GM19438 (cell line): ENCODE data around the gene AXIN1.
"Not testable (repeated sequence)": the region's sequence is repeated elsewhere in the genome, so short reads cannot be mapped to it uniquely, and the experiment has no call there.

Source experiments
- ATAC-seq: cut with Tn5 transposase; IDR thresholded peaks from one replicate; pipeline ENCODE4 v1.9.1; 2021; ENCODE audit warnings: low read depth; ENCODE audit not compliant: unreplicated experiment

The AXIN1 gene

DNA sequence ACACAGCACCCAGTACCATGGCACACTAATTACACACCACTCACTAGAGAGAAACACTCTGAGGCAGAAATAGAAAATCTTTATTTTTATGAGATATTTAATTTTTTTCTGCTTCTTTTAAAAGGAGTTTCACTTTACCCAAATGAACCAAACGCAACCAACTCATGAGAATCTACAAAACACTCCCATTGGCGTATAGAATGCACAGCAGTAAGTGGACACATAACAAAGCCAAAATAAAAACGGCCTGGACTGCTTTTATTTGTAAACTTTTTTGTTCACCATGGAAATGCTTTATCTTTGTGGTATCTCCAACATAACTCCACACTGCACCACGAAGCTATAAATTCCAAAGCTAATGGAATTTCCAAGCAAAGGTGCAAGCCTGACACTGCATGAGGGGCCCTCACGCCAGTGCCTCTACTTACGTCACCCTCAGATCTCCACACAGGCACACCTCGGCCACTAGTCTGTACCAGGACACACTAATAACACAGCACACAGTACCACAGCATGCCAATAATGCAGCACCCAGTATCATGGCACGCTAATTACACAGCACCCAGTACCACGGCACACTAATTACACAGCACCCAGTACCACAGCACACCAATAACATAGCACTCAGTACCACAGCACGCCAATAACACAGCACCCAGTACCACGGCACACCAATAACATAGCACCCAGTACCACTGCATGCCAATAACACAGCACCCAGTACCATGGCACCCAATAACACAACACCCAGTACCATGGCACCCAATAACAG is 17.5 kb downstream of the AXIN1 start:
- ATAC-seq, result not testable (repeated sequence)

DNA sequence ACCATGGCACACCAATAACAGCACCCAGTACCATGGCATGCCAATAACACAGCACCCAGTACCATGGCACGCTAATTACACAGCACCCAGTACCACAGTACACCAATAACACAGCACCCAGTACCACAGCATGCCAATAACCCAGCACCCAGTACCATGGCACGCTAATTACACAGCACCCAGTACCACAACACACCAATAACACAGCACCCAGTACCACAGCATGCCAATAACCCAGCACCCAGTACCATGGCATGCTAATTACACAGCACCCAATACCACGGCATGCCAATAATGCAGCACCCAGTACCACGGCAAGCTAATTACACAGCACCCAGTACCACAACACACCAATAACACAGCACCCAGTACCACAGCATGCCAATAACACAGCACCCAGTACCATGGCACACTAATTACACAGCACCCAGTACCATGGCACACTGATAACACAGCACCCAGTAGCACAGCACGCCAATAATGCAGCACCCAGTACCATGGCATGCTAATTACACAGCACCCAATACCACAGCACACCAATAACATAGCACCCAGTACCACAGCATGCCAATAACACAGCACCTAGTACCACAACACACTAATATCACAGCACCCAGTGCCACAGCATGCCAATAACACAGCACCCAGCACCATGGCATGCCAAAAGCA is 18.2 kb downstream of the AXIN1 start:
- not testable (repeated sequence) for ATAC-seq

DNA sequence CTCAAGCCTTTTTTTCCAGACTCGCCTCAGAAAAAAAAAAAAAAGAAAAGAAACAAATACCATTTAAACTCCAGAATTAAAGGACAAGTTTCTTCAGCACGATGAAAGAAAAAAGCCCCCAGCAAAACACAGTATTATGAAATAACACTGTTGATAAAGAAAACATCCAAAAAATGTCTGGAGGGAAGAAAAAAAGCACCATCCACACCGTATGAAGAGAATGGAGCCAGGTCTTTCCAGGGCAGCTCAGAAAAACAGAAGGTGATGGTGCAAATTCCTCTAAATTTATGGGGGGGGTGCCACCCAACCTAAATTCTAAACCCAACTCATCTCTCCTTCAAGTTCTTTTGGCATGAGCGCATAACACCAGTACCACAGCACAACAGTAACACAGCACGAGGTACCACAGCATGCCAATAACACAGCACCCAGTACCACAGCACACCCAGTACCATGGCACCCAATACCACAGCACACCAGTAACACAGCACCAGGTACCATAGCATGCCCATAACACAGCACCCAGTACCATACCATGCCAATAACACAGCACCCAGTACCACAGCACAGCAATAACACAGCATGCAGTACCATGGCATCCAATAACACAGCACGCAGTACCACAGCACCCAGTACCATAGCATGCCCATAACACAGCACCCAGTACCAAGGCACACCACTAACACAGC is 19.0 kb downstream of the AXIN1 start:
- no peak for ATAC-seq

DNA sequence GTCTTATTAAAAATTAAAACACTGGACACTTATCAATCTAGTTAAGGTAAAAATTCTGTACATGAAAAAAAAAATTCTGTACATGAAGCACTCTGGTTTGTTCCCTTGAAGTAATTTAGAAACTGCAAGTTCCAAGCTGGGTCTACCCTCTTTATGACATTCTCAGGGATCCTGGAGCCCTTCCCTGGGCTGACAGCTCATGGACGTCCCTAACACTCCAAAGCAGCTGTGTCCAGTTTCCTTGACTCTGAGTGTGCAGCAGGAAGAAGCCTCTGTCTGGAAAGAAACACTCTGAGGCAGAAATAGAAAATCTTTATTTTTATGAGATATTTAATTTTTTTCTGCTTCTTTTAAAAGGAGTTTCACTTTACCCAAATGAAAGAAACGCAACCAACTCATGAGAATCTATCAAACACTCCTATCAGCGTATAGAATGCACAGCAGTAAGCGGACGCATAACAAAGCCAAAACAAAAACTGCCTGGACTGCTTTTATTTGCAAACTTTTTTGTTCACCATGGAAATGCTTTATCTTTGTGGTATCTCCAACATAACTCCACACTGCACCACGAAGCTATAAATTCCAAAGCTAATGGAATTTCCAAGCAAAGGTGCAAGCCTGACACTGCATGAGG is 21.2 kb downstream of the AXIN1 start:
- ATAC-seq, result not testable (repeated sequence)

DNA sequence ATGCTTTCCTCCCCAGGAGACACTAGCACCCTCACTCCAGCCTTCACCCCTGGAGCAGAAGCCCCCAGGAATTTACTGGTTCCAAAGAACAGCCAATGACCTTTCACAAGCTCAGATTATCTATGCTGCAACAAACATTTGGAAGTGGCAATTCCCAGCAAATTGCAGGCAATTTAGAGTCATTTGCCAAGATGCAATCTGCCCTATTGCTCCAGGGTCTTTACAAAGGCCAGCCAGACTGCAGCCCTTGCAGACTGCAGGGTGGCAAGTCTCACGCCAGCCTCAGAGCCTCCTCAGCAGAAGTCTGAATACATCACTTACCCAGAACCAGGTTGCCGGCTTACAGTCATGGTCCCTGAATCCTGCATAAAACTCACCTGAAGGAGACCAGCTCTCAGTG is 21.8 kb downstream of the AXIN1 start:
- no peak for ATAC-seq

DNA sequence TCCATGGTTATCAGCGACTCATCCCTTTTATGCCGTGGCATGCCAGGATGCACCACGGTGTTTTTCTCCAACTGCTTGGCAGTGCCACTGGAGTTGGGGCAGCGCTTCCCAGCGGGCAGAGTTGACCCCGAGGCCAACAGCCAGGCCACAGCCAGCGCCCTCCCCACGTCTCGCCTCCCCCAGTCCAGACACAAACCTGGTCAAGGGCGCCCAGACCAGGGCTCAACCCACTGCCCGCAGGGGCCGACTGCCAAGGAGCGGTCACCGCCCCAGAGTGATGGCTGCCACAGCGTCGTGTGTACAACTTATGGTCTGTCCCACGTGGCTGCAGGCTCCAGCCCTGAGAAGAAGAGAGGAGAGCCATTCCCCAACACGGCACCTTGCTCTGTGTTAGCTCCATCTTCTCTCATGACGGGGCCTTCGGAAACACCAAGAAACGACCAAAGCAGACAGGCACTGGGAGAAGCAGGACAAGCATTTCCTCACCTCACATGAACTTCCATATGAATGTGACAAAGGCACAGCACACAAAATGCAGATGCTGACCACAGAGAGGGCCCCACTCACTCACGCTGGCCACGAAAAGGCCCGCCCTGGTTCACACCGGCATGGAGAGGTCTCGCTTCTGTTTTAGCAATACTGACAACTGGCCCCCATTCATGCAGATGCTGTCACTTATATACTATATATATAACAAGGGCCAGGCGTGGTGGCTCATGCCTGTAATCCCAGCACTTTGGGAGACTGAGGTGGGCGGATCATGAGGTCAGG is 27.0 kb downstream of the AXIN1 start:
- no peak for ATAC-seq

DNA sequence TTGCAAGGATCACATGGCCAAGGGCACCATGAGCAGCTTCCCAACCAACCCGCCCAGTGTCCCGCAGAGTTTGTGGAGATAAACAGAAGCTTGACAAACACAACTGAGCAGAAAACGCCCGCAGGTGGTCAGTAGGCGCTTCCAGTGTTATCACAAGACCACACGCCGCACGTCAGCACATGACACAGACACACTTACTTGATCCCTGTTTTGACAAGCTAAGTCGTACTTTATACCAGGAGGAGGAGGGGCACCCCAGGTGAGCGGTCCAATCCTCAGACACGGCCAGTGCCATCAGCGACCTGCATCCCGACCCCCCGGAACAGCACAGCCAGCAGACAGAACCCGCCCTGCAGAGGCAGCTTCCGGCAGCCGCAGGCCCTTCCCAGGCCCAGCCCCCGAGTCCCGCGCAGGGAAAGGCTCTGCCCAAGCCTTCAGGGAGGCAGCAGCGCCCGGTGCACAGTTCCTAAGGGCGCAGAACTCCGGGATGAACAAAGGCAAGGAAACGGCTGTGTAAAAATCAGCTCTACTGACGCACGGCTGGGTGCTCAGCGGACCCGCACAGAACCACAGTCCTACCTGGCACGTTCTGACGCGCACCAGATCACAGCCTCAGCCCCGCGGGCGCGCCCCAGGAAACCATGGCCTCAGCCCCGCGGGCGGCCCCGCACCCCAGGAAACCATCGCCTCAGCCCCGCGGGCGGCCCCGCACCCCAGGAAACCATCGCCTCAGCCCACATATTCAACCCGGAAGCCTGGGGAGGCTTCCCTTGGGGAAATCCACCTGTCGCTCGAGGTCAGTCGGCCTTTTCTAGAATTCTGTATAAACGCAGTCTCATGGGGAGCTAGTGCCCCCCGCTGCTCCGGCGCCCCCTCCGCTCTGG is 27.8 kb downstream of the AXIN1 start:
- ATAC-seq, result no peak

DNA sequence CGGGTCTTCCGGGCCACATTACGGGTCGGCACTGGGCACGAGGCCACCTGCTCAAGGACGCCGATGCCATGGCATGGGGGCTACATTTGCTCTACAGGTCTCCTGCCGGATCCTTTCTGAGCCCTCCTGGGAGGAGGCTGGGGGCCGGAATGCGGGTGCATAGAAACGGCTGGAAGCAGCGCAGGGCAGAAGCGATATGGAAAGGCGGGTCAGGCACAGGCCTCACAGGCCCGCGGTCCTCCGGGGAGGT is 28.4 kb downstream of the AXIN1 start:
- no peak for ATAC-seq

DNA sequence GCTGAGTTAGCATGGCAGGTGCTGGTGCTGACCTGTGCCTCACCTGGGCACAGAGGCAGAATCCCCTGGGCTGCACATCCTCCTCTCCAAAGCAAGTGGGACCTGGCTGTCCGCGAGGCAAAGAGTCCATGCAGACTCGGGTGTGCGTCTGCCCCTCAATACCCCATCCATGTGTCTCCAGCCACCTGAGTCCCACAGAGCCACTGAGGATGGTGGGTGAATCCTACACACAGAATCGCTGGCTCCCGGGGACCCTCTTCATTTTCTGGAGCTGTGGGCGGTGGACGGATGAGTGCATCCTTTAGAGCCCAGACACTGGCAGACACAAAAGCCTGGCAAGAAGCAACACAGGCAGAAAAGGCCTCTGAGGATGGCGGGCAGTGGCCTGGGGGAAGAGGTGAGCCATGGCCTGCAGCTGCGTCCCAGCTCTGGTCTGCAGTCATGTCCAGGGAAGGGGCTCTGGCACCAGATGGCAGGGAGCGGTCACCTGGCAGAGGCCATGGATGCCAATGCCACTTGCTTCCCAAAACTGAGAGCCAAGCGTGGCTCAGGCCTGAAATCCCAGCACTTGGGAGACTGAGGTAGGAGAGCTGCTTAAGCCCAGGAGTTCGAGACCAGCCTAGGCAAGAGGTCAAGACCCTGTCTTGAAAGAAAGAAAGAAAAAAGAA is 29.9 kb downstream of the AXIN1 start:
- ATAC-seq, result no peak

DNA sequence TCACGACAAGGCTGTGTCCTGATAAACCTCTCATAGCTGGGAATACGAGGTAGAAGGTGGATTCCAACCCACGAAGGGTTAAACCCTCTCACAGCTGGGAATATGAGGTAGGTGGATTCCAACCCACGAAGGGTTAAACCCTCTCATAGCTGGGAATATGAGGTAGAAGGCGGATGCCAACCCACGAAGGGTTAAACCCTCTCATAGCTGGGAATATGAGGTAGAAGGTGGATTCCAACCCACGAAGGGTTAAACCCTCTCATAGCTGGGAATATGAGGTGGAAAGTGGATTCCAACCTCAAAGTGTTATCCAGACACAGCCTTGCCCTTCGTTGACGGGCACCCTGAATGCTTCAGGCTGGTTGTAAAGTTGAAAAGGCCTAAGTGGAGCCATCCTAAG is 31.0 kb downstream of the AXIN1 start:
- no peak for ATAC-seq

DNA sequence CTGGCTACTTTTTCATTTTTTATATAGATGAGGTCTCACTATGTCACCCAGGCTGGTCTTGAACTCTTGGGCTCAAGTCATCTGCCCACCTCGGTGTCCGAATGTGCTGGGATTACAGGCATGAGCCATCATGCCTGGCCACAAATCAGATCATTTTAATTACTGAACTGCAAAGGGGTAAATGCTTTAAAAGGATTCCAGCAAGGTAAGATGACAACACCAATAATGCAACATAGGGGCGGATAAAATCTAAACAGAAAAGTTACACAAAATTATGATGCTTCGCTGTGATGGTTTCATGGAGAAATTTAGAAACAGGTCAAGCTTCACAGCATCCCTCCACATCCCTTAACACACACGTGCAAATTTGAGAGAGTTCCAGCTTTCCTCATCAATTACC is 32.3 kb downstream of the AXIN1 start:
- ATAC-seq, result no peak

DNA sequence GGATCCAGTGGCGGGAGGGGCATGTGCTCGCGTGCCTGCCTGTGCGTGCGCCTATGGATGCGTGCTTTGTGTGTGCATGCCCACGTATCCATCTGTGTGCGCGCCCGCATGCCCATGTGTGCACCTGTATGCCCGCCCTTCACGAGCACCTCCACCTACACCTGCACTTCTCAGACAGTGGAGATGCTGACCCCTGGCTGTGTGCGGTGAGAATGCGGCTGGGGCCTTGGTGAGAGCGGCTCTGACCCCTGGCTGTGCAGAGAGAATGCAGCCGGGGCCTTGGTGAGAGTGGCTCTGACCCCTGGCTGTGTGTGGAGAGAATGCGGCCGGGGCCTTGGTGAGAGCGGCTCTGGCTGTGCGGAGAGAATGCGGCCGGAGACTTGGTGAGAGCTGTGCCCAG is 33.9 kb downstream of the AXIN1 start:
- no peak for ATAC-seq

DNA sequence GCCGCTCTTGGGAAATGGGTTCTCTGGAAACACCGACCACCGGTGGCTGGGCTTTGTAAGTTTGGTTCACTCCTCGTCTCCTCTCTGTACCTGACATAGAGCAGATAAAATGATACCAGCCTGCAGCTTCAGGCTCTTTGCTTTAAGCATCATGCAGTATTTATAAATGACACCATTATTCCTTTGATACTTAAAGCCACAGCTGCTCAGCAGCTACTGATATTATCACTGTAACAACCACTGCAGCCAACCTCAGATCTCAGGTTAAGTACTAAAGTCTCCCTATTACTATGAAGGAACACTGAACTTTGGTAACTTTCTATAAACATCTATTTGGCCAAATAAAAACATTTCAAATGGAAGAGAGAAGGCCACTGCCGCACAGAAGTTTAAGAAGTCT is 34.9 kb downstream of the AXIN1 start:
- ATAC-seq, result no peak

DNA sequence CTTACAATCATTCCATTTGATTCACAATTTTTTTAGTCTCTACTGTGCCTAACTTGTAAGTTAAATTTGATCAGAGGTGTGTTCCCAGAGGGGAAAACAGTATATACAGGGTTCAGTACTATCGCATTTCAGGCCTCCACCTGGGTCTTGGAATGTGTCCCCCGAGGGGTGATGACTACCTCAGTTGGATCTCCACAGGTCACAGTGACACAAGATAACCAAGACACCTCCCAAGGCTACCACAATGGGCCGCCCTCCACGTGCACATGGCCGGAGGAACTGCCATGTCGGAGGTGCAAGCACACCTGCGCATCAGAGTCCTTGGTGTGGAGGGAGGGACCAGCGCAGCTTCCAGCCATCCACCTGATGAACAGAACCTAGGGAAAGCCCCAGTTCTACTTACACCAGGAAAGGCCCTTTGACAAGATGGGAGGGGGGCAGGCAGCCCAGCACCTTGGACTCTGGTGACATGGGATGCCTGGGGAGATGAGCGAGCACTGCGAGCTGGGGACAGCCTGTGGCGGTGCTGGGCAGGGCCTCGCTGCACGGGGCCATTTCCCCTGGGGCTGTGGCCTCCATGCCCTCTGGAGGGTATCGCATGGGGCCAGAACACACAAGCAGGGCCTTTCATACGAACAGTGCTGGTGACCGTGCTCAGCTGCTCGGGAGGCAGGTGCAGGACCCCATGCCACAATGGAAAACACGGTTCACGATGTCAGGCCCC is 35.6 kb downstream of the AXIN1 start:
- ATAC-seq, result no peak

DNA sequence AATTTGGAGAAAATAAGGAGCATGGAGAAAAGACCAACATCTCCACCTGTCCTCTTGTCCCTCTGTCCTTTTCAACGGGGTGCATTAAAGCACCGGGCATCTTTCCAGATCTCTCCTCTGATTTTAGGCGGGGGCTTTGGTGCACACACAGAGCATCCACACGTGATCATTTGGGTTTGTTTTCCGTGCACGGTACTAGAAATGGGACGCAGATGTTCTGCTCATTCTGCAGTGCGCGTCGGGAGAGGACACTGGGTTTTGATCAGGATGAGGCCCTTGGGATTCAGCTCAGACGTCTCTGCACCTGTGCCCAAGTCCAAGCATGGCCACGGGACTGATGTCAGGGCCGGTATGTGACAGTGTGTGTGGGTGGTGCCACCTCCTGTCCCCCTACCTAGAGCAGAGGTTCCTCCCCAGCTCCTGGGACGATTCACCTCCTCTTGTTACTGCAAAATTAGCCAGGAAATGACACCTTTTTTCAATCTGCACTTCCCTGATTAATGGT is 37.7 kb downstream of the AXIN1 start:
- ATAC-seq, result no peak

DNA sequence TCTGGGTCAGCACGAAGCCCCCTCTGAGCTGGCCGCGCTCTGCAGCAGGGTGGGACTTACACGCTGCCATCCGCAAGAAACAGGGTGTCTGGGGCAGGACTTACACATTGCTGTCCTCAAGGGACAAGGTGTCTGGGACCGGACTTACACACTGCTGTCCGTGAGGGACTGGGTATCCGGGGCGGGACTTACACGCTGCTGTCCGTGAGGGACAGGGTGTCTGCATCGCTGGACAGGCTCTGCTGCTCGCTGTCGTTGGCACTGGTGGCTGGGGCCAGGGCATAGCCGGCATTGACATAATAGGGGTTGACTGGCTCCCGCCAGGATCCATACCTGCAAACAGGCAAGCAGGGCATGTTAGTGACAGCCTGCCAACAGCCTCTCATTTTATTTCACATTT is 38.2 kb downstream of the AXIN1 start:
- no peak for ATAC-seq

DNA sequence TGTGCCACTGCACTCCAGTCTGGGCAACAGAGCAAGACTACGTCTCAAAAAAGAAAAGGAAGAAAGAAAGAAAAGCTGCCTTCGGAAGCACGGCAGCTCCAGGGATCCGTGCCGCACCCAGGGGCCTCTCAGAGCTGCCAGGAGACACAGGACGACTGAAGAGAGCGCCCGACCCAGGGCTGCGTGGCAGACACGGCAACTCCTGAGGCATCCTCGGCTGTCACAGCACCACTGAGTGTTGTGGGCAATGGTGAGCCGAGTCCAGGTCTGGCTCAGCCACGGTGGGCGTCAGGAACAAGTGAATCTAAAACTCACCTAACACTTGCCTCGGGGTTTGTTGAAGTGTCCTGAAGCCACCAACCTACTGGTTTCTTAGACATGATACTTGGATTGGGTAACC is 40.8 kb downstream of the AXIN1 start:
- ATAC-seq, result no peak

DNA sequence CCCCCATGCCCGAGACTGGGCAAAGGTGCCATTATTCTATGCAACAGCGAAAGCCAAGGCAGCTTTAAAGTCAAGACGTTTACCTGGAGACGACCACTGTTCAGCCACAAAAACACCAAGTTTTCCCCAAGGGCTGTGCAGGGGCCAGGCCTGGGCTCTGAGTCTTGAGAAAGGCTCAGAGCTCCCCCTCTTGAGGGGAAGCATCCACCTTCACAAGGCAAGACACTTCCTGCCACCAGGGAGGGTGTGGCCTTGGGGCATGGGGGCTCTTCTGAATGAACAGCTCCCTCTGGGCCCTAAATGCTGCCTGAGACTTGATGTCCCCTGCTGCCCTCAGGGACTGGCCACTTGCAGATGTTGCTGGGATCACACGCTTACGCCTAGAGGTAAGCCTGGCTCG is 43.0 kb downstream of the AXIN1 start:
- ATAC-seq, result no peak
